HG03097 (cell line): ENCODE results near the gene SNAPC1.
"Not testable (repeated sequence)": the region's sequence is repeated elsewhere in the genome, so short reads cannot be mapped to it uniquely, and the experiment has no call there.

ENCODE experiments used
- ATAC-seq: cut with Tn5 transposase; IDR thresholded peaks from one replicate; pipeline ENCODE4 v1.9.1; 2021; ENCODE audit not compliant: unreplicated experiment, low FRiP score

Gene SNAPC1, protein sequence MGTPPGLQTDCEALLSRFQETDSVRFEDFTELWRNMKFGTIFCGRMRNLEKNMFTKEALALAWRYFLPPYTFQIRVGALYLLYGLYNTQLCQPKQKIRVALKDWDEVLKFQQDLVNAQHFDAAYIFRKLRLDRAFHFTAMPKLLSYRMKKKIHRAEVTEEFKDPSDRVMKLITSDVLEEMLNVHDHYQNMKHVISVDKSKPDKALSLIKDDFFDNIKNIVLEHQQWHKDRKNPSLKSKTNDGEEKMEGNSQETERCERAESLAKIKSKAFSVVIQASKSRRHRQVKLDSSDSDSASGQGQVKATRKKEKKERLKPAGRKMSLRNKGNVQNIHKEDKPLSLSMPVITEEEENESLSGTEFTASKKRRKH

DNA sequence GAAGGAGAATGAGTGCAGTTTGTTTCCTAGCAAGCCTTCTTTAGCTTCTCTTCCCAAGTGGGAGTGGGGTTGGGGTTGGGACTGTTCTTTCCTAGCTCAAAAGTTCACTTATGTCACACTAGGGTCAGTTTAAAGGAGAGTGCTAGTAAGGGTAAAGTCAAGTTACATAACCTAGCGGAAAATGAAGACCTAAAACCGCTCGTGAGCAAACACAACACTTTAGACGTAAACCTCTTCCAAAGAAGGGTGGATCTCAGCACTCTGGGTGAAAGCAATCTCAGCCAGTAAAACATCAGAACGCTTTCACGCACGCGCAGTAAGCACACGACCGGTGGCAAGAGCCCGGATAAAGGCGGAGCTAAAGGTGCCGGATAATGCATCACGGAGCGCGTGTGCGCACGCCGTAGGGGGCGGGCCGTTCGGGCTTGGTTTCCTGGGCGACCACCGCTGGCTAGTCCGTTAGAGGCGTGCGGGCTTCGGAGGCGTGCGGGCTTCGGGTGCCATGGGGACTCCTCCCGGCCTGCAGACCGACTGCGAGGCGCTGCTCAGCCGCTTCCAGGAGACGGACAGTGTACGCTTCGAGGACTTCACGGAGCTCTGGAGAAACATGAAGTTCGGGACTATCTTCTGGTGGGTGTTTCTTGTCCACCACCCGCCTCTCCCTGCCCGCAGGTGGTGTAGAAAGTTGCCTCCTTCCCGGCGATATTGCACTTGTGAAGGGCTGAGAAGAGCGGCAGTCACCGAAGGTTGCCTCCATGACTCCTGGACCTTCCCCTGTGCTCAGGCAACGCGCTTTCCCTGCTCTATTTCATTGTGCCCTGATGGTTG, at the start of gene SNAPC1:
Gene SNAPC1 (plus strand): TSS at position 462 of the 828 bp plus-strand sequence. CDS start 41 bp downstream, at position 503.
- ATAC-seq, result peak; percentile 98

DNA sequence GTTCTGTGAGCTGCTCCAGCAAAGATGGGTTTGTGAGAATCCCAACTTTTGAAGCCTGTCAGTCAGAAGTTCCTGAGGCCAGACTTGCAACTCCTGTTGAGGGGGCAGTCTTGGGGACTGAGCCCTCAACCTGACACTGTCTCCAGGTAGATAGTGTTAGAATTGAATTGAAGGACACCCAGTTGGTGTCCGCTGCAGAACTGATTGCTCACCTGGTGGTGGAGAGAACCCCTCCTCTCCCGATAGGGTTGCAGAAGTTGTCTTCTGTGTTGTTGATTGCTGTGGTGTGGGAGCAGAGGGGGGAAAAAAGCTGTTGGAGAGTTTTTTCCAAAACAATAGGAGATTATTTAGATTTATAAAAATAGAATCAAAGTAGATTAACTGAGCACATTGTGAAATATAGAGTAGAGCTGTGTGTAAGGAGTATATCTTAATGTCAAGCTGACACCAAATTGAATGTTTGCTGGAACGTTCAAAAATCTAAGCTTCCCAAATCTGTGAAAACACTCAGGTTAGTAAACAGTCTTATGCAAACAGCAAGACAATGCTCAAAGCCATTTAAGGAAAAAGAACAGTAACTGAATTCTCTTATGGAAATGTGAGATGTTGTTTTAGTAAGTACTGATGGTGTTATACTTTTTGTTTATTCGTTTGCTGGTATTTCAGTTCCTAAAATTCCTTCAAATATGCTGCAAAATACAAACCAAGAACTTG, 48.3 kb upstream of the SNAPC1 start:
- no peak for ATAC-seq

DNA sequence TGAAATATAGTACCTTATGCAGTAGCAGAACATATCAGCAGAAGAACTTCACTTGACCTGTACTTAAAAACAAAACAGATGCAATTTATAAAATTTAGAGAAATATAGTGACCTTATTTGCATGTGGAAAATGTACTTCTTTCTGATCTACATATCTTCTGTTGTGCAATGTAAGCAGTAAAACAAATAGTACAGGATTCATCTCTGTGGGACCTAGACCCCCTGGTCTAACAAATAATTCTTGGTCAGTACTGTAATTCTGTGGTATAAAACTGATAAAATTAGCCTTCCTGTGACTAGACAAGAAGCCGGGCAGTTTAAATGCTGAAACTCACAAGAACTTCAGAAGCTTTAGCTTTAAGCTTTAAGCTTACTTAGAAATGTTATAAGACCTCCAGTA, 45.3 kb upstream of the SNAPC1 start:
- ATAC-seq, result no peak

DNA sequence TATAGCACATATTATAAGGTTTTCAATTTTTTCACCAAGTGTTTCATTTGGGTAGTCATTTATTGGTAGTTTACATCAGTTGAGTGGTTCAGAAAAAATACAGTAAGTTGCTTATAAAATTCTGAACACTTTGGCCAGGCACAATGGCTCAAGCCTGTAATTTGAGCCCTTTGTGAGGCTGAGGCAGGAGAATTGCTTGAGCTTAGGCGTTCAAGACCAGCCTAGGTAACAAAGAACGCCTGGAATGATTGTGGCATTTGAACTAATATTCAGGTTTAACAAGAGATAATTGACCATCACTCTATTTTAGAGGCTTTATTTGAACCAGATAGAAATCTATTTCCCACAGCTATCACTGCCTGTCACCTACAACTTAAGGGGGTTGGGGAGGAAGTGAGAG, 44.2 kb upstream of the SNAPC1 start:
- ATAC-seq, result no peak

DNA sequence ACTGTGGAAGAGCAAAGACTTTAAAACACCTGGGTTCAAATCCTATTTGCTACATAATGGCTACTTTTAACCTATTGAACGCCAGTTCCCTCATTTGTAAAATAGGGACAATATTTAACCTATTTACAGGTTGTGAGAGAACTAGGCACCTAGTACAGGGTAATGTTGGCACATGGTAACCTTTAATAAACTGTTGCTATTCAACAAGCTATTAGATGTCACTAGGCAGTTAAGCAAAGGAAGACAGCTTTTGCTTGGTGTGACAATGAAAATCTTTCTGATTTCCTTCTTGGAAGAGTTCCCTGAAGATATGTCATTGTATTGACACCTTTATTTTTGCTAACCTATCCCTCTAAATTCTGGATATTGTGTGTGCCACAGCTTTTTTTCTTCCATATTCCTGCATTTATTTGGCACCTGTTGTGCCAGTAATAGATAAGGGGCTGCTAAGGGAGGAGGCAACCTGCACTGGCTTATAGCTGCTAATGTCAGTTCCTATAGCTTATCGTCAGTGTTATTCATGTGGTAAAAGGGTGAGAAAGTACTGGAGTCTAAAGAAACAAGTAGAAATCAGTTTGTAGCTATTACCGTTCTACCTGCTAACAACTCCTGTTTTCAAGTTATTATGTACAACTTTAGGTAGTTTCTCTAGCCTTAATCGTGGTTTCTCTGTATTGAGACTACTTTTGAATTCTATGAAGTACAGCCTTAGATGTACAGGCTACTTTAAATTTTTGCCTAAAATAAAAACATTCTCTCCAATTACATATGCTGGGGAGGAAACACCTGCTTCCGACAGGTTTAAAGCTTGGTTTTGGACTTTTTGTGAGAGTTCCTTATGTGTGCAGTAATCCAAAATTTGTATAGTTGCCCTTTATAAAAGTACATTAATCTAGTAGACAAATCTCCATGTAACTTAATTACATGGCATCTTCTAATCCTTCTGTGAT, 42.6 kb upstream of the SNAPC1 start:
- ATAC-seq, result no peak

- no peak for ATAC-seq
Measured at GRCh38 chr14:61720294-61720661, 41.9 kb upstream of the SNAPC1 start.

DNA sequence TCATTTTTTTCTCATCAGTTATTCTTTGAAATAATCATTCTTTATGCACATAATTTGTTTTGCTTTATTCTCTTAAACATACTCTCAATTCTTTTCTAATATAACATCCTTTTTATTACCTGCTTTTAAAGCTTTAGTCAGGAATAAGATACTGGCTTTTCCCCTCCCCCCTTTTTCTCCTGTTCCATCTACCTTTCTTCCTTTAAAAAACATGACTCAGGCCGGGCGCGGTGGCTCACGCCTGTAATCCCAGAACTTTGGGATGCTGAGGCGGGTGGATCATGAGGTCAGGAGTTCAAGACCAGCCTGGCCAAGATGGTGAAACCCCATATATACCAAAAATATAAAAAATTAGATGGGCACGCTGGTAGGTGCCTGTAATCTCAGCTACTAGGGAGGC, 41.5 kb upstream of the SNAPC1 start:
- ATAC-seq, result no peak

DNA sequence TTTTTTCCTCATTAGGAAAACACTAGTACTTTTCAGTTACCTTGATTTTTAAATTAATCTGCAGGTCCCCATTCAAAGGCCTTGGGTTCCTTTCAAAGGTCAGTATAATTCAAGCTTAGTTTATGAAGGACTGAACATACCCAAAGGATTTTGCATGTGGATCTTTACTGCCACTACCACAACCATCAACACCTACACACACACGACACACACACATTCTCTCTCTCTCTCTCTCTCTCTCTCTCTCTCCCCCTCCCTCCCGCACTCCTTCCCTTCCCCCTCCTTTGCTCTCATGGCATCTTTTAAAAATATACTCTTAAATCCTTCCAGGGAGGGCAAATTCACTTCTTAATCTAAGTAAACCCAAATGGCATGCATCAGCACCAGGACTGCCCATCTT, 38.1 kb upstream of the SNAPC1 start:
- ATAC-seq, result no peak

- no peak for ATAC-seq
Measured at GRCh38 chr14:61726778-61727658, 35.2 kb upstream of the SNAPC1 start.

- ATAC-seq, result no peak
Measured at GRCh38 chr14:61730756-61731373, 31.4 kb upstream of the SNAPC1 start.

GRCh38 chr14:61733972-61734371, 28.2 kb upstream of the SNAPC1 start:
- no peak for ATAC-seq

GRCh38 chr14:61736751-61737150, 25.5 kb upstream of the SNAPC1 start:
- ATAC-seq, result no peak

- no peak for ATAC-seq
Measured at GRCh38 chr14:61737915-61738314, 24.3 kb upstream of the SNAPC1 start.

DNA sequence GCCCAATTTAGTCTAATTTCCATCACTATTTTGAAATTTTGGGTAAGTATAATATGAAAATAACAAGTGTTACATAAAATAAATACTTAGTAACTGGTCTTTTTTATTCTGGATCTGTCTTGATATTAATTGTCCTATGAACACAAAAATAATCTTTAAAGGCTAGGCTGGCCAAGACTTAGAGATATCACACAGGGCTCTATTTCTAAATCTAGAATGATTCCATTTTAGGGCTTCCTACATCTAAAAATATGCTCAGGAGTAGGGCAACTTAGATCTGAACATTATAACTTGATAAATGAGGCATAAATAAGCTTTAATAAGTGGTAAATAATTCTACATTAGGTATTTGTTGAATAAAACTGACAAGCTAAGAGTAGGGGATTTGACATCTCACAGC, 23.1 kb upstream of the SNAPC1 start:
- ATAC-seq, result no peak

GRCh38 chr14:61742371-61742770, 19.8 kb upstream of the SNAPC1 start:
- ATAC-seq, result no peak

- no peak for ATAC-seq
Measured at GRCh38 chr14:61744238-61744637, 18.0 kb upstream of the SNAPC1 start.

- ATAC-seq, result not testable (repeated sequence)
Measured at GRCh38 chr14:61746346-61746745, 15.9 kb upstream of the SNAPC1 start.

DNA sequence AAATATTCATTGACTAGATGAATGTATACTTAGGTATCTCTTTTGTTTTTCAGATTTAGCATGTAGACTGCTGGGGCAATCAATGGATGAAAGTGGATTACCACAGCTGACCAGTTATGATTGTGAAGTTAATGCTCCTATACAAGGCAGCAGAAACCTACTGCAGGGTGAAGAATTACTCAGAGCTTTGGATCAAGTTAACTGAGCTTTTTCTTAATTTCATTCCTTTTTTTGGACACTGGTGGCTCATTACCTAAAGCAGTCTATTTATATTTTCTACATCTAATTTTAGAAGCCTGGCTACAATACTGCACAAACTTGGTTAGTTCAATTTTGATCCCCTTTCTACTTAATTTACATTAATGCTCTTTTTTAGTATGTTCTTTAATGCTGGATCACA, 15.3 kb upstream of the SNAPC1 start:
- ATAC-seq, result no peak

- no peak for ATAC-seq
Measured at GRCh38 chr14:61747342-61747741, 14.9 kb upstream of the SNAPC1 start.
